HG02759 (cell line): ENCODE results near the gene FSCB.
A peak's percentile ranks its signal among the peaks of the same experiment; 100 is the strongest.
"Not testable (repeated sequence)": the region's sequence is repeated elsewhere in the genome, so short reads cannot be mapped to it uniquely, and the experiment has no call there.

Source experiments
- ATAC-seq: cut with Tn5 transposase; IDR thresholded peaks from one replicate; pipeline ENCODE4 v1.9.1; 2021; ENCODE audit warnings: mild to moderate bottlenecking, moderate library complexity; ENCODE audit not compliant: unreplicated experiment

Gene FSCB

GRCh38 chr14:44507183-44507582 lies at the start of gene FSCB:
FSCB (minus strand) TSS chr14:44507283; CDS start chr14:44506987, 296 bp downstream.
- no peak for ATAC-seq

- no peak for ATAC-seq
Observed at GRCh38 chr14:44531658-44532057, 24.6 kb upstream of the FSCB start.

- ATAC-seq: no peak
Observed at GRCh38 chr14:44530475-44530874, 23.4 kb upstream of the FSCB start.

- no peak for ATAC-seq
Observed at GRCh38 chr14:44529026-44529425, 21.9 kb upstream of the FSCB start.

GRCh38 chr14:44528180-44528579 lies 21.1 kb upstream of the FSCB start:
- ATAC-seq: no peak

GRCh38 chr14:44525237-44525636 lies 18.2 kb upstream of the FSCB start:
- ATAC-seq: no peak

GRCh38 chr14:44515668-44516067 lies 8.6 kb upstream of the FSCB start:
- not testable (repeated sequence) for ATAC-seq

- ATAC-seq: no peak
Observed at GRCh38 chr14:44508834-44509233, 1.8 kb upstream of the FSCB start.

GRCh38 chr14:44505588-44505987 lies 1.5 kb downstream of the FSCB start:
- no peak for ATAC-seq

- ATAC-seq: peak; percentile 76
Observed at GRCh38 chr14:44497148-44497547, 9.9 kb downstream of the FSCB start.

- ATAC-seq: no peak
Observed at GRCh38 chr14:44494137-44494536, 12.9 kb downstream of the FSCB start.

- no peak for ATAC-seq
Observed at GRCh38 chr14:44490966-44491365, 16.1 kb downstream of the FSCB start.

- ATAC-seq: no peak
Observed at GRCh38 chr14:44477953-44478352, 29.1 kb downstream of the FSCB start.

GRCh38 chr14:44468771-44469170 lies 38.3 kb downstream of the FSCB start:
- ATAC-seq: no peak

GRCh38 chr14:44463356-44464004 lies 43.6 kb downstream of the FSCB start:
- no peak for ATAC-seq

GRCh38 chr14:44462381-44462780 lies 44.7 kb downstream of the FSCB start:
- no peak for ATAC-seq

GRCh38 chr14:44461811-44462210 lies 45.3 kb downstream of the FSCB start:
- ATAC-seq: no peak
